DMS153 treated with DMSO at 0.1 percent for 48 hours (cell line): ENCODE results near the gene AKT1.
"Not testable (repeated sequence)": the region's sequence is repeated elsewhere in the genome, so short reads cannot be mapped to it uniquely, and the experiment has no call there.

Source experiments
- DNase-seq: peaks from one replicate; lab custom pipeline; 2025; ENCODE audit not compliant: unreplicated experiment; lab: John Stamatoyannopoulos, UW

Gene AKT1

DNA sequence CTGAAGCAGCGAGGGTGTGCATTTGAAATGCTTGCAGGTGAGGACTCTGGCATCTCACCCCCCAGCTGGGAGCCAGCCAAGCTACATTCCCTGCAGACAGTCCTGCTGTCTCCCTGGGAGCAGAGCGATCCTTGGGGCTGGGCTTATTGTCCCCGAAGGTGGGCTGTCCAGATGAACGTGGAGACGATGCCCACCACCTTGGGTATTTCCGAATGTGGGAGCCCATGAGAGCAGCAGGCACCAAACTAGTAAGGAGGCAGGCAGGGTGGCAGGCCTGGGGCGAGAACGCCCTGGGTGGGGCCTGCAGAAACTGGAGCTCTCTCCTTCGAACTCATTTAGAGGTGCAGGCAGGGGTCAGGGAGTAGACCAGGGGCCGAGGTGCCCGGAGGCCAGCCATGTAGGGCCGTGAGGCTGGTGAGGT, 23.8 kb upstream of the AKT1 start:
- no peak for DNase-seq

DNA sequence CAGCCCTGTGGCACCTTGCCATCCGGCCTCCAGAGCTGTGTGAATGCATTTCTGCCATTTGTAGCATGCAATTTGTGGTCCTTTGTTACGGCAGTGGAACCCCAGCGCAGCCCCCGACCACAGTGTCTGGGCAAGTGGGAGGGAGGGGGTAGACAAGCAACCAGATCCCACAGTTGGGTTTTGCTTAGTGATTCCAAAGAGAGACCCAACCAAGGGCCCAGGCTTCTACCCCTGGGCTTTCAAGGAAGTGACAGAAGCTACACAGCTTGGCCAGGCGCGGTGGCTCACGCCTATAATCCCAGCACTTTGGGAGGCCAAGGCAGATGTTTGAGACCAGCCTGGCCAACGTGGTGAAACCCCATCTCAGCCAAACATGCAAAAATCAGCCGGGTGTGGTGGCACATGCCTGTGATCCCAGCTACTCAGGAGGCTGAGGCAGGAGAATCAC, 23.2 kb upstream of the AKT1 start:
- DNase-seq = no peak

DNA sequence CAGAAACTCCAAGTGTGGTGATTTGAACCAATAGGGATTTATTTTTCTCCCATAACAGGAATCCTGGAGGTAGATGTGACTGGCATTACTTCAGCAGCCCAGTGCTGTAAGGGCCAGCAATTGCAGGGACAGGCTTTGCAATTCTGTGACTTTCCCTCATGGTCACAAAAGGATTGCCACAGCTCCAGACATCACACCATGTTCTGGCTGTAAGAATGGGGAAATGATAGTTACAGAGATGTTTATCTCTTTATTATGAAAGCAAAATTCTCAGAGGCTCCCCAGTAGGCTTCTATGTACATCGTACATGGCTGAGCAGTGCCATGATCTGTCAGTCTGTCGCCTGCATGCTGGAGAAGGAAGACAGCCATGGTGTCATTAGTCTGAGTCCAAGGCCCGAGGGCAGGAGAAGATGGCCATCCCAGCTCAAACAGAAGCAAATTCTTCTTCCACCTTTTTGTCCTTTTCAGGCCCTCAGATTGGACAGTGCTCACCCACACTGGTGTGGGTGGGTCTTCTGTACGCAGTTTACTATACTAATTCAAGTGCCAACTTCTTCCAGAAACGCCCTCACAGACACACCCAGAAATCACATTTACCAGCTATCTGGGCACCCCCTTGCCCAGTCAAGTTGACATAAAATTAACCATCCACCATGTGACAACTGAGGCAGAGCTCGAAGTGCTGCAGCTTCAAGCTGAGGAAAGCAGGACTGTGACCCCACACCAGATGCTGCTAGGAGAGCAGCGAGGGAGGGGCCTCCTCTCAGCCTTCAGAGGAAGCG, 22.6 kb upstream of the AKT1 start:
- no peak for DNase-seq

DNA sequence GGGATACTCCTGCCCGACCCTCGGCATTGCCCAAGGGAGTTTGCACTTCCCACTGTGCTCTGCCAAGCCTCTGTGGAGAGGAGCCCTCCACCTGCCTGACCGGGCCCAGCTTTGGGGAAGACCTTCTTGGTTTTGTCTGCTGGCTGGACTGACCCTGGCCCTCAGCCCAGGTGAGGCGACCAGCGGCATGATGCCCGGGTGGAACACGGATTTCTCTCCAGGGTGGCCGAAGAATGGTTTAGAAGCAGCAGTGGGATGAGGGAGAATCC, 21.0 kb upstream of the AKT1 start:
- no peak for DNase-seq

DNA sequence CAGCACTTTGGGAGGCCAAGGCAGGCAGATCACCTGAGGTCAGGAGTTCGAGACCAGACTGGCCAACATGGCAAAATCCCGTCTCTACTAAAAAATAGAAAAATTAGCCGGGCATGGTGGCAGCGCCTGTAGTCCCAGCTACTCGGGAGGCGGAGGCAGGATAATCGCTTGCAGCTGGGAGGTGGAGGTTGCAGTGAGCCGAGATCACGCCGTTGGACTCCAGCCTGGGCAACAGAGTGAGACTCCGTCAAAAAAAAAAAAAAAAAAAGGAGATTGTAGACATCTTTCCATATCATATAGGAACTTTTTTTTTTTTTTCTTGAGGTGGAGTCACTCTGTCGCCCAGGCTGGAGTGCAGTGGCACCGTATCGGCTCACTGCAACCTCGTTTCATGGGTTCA, 19.2 kb upstream of the AKT1 start:
- not testable (repeated sequence) for DNase-seq

DNA sequence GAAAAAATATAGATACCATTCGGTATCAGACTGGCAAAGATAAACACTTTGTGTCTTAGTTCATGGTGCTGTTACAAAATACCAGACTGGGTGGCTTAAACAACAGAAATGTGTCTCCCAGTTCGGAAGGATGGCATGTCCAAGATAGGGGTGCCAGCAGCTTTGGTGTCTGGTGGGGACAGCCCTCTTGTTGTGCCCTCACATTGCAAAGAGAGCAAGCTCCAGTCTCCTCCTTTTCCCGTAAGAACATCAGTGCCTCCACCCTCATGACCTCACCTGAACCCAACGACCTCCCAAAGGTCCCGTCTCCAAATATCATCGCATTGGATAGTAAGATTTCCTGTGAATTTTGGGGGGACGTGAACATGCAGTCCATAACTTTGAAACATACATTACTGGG, 17.7 kb upstream of the AKT1 start:
- no peak for DNase-seq

DNA sequence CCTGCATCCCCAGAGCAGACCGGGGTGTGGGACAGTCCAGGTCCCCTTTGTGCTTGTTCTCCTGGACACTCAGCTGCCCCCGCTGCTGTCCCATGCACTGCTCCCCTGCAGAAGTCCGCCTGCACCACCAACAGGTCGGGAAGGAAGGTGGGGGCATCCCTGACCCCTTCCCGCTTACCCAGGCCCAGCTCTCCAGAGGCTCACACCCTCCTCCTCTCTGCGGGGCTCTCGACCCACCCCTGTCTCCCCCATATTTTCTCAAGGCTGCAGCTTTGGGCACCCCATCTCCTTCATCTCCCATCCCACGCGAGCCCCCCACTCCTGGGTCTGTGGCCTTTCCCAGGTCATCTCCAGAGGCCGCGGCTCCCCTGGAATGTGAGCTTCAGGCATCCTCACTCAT, 14.8 kb upstream of the AKT1 start:
- DNase-seq = no peak

DNA sequence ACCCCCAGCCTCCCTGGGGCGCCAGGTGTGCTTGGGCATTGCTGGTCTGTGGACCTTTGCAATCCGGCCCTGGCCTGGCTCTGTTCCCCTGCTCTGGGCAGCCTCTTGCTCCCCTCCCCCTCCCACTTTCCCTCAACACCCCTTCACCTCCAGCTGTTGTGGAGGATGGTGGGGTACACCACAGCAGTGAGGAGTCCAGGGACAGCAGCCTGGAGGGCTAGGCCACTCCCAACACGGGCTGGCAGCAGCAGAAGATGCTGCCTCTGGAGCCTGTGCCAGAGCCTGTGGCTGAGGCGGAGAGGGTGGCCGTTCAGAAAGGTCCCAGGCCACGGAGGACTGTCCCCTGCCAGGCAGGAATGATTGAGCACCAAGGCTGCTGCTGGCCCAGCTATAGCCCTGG, 12.9 kb upstream of the AKT1 start:
- DNase-seq = no peak

DNA sequence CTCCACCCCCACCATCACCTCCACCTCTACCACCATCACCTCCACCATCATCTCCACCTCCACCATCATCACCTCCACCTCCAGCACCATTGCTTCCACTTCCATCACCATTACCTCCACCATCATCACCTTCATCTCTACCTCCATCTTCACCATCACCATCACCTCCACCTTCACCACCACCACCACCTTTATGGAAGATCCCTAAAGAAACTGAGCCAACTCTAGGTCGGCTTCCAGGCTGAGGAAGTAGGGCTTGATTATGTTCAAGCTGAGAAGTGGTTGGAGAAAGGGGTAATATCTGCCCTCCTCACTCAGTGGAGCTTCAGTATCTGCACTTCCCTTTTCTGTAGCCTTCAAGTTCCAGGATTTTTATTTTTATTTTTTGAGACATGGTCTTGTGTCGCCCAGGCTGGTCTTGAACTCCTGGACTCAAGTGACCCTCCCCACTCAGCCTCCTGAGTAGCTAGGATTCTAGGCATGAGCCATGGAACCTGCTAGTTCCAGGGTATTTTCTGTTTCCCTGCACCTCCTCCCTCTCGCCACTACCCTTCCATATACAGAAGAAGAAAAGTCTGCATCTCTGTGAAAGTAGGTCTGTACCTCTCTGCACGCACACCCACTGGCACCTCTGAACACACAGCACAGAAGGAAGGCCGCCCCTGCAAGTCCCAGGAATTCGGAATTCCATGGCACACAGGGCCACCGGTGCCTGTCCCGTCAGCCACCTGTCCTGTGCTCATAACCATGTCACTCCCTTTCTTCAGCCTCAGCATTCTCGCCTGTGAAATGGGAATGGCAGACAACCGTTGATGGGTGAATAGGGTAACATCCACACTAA, 11.3 kb upstream of the AKT1 start:
- no peak for DNase-seq

DNA sequence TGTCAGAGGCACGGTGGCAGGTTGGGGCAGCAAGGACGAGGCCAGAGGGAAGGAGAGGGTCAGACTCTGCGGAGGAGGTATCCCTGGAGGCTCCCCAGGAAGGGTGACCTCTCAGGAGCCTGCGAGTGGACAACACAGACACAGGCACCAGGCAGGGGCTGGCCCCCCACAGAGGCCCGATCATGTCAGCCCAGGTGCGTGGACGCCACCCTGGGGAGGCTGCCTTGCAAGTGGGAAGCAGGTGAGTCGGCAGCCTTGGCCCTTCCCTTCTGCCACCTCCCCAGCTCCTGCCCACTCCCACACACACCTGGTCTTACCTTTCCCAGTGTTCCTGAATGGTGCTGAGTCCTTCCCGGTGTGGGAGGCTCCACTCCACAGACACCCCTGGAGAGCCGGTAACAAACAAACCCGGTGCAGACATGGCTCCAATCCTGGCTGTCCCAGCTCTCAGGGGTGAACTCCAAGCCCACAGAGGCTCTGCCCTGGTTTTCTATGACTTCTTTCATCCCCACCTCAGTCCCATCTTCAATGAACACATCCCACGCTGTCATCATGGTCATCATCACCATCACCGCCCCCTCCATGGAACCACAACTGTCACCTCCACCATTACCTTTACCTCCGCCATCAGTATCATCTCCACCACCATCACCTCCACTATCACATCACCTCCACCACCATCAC, 10.5 kb upstream of the AKT1 start:
- no peak for DNase-seq

DNA sequence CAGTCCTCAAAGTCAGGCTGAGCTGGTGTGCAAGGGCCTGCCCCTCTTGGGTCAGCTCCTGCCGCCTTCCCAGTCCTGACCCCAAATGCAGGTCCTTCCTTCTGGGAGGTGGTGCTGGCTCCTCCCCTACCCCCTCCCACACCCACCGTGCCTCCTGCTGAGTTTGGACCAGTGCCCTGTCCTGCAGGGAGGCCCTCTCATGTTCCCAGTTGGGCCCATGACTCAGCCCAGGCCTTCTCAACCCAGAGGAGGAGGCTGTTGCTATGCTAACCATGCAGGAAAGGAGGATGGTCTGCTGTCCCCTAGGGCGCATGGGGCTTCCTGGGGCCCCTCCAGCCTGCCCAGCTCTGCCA, 9.8 kb upstream of the AKT1 start:
- DNase-seq = no peak

DNA sequence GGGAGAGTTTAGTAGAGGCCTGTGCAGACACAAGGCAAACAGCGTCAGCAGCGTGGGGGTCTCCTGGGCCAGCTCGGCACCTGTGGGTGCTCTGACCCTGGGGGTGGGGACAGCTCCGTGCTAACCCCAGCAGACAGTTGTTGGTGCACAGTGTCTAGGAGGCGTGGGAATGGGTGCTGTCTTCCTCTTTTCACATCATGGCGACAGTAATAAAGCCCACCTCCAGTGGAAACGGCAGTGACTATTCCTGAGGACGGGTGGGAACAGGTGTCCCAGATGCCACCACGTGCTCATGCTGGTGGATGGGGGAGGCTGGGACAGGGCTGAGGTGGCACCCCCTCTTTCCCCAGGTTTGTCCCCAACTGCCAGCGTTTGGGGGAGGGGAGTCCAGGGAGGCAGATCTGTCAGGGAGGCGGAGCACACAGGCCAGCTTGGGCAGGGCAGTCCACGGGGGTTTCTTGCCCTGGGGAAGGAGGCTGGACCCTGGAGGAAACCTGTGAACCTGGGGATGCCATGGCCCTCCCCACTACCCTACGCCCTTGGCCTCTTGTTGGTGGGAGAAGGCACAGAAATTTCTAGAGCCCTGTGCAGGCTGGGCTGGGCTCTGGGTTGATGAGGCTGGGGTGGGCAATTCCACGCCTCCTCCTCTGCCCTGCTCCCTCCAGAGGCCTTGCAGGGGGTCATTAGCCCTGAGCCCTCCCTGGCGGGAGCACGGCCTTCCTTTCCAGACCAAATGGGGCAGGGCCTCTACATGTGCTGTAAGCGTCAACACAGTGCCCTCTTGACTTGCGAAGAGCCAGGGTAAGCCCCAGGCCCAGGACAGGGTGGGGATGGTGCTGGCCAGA, 9.2 kb upstream of the AKT1 start:
- no peak for DNase-seq

DNA sequence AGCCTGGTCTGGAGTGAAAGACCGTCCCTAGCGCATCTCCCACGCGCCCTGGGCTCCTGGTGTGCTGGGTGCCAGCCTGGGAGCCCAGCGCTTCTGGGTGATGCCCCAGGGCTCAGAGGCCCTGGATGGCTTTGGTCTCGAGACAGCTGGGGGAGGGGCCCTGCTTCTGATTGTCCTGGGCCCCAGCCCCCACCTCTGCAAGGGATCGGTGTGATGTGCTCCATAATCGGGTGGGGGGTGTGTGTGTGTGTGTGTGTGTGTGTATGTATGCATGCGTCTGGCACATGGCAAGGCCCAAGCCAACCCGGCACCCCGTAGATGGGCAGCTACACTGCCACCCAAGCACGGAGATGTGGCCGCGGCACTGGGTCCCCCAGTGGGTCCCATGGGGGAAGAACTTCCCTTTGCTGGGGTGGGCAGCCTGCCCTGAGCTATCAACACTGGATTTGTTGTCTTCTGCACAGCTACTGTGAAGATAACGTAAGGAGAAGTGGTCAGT, 8.4 kb upstream of the AKT1 start:
- DNase-seq = no peak

DNA sequence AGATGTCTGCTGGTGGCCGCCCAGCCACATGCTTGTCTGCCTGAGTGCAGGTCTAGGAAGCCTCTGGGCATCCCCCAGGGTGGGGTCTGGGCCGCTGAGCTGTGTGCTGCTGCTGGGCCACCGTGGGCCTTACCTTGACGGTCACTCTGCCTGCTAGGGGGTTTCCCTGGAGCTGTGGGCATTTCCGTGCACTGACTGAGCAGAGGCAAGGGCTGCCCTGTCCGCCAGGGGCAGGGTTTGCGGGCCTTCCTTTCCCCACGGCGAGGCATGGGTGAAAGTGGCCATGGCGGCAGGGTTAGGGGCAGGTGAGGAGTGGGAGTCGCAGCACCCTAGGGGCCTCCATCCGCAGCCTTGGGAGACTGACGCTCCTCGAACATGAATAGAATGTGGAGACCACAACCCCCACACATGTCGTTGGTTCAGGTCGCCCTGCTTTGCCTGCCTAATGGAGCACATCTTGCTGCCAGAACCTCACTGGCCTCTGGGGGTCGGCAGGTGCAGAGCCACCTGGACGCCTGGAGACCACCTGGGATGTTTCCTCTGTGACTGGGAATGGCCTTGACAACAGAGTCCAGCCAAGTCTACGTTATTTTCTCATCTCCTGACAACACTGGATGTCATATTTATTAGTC, 7.8 kb upstream of the AKT1 start:
- DNase-seq = no peak

DNA sequence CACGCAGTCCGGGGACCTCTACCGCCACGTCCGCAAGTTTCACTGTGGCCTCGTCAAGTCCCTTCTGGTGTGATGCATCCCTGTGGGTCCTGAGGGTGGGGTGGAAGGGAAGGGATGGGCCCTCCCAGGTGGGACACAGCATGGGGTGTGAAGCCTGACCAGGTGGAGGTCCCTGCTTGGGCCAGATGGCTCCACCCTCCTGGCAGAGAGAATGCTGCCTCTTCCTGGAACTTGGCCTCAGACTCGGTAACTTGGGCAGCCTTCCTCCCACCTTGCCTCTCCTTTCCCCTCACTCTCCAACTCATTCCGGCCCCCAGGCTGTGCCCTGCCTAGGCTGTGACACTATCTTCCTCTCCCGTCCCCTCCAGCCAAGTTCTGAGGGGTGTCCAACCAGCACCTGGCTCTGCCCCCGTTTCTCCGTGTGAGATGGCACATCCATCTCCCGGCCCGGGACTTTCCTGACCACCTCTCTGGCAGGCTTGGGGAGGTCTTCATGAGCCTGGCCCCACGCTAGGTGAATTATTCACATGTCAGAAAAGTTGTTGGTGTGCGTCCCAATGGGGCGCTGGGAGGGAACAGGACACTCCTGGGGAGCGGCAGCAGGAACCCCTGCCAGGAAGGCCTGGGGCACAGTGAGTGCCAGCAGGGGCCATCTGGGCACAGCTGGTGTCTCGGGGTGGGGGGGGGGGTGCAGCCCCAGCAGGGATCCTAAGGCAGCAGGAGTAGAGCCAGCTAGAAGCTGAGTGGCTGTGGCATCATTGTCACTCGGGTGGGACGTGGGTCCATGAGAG, 7.0 kb upstream of the AKT1 start:
- no peak for DNase-seq

DNA sequence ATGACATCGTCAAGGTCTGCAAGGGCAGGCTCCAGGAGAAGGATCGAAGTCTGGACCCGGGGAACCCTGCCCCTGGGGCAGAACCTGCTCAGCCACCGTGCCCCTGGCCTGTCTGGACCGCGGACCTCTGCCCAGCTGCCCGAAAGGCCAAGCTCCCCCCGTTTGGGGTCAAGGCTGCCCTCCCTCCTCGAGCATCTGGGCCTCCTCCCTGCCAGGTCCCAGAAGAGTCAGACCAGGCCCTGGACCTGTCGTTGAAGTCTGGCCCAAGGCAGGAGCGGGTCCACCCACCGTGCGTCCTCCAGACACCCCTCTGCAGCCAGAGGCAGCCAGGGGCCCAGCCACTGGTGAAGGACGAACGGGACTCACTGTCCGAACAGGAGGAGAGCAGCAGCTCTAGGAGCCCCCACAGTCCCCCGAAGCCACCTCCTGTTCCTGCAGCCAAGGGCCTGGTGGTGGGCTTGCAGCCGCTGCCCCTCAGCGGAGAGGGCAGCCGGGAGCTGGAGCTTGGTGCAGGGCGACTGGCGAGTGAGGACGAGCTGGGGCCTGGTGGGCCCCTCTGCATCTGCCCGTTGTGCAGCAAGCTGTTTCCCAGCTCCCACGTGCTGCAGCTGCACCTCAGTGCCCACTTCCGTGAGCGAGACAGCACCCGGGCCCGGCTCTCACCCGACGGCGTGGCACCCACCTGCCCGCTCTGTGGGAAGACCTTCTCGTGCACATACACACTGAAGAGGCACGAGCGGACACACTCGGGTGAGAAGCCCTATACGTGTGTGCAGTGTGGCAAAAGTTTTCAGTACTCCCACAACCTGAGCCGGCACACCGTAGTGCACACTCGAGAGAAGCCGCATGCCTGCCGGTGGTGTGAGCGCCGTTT, 6.2 kb upstream of the AKT1 start:
- DNase-seq = no peak

DNA sequence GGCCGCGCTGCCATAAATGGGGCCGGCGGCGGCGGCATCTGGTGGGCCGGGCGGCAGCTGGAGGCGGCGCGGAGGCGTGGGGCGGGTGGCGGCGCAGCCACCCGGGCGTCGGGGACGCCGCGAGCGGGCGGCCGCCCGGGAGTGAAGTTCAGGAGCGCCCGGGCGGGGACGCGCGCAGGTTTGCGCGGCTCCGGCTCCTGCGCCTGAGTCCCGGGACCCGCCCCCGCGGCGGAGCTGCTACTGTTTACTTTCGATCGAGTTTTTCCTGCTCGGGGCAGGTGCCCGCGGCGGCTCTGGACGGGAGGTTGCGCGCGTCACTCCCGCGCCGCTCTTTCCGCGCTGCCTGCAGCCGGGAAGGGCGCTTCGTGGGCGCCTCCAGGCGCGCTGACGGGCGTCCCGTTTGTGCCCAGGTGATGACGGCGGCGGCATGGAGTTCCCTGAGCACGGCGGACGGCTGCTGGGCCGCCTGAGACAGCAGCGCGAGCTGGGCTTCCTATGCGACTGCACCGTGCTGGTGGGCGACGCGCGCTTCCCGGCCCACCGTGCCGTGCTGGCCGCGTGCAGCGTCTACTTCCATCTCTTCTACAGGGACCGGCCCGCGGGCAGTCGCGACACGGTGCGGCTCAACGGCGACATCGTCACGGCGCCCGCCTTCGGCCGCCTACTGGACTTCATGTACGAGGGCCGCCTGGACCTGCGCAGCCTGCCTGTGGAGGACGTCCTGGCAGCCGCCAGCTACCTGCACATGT, 5.4 kb upstream of the AKT1 start, which contains the start of gene ZBTB42:
ZBTB42 (plus strand) TSS at position 331 of the 749 bp plus-strand sequence; CDS start at position 428, 97 bp downstream.
- no peak for DNase-seq
